Brain microvascular endothelial cell (primary cell): Measurements from ENCODE around the gene ITIH4.

Source experiments
- DNase-seq: peaks from one replicate; pipeline ENCODE4 v3.0.0-alpha.2; 2020
- H3K27ac ChIP-seq: fragments of 250-450 bp; sonication (Bioruptor Pico); 2 replicates; pipeline ENCODE4 v1.5.1; 2020; ENCODE audit warnings: mild to moderate bottlenecking, moderate library complexity
- H3K27me3 ChIP-seq: fragments of 250-450 bp; sonication (Bioruptor Pico); replicated peaks from 2 replicates; pipeline ENCODE4 v1.5.1; 2020; ENCODE audit warnings: mild to moderate bottlenecking
- H3K36me3 ChIP-seq: fragments of 250-450 bp; sonication (Bioruptor Pico); replicated peaks from 2 replicates; pipeline ENCODE4 v1.5.1; 2020; ENCODE audit warnings: mild to moderate bottlenecking
- H3K4me3 ChIP-seq: 2 replicates; pipeline ENCODE4 v1.5.1; 2011; ENCODE audit warnings: low read depth, mild to moderate bottlenecking, control low read depth, low read length, moderate library complexity
- CTCF ChIP-seq: IDR thresholded peaks from 2 replicates; pipeline ENCODE4 v1.5.1; 2011; ENCODE audit warnings: low read depth, mild to moderate bottlenecking, moderate library complexity, low read length, control low read depth, inconsistent platforms; ENCODE audit errors: missing control alignments
- in situ Hi-C: cut with HindIII; loops from 2 replicates; pipeline ENCODE4 v1.10.0; 2017; ENCODE audit warnings: low sequenced_read_pairs, low pct_ligation_motif_present

ITIH4 gene

GRCh38 chr3:52789746-52790040 lies 40.8 kb downstream of the ITIH4 start:
- Histone ChIP-seq H3K27me3 (no peaks in the 10 kb centered on the region), H3K4me3 (no peak overlapping the region), H3K36me3 (no peaks in the 10 kb centered on the region), H3K27ac (no peak overlapping the region)
- in situ Hi-C loops: no loop called here
- DNase-seq: no peak
- TF ChIP-seq CTCF: no peak

- no peak for DNase-seq
- TF ChIP-seq CTCF: no peak
- no peaks in the 10 kb centered on the region for H3K27me3 ChIP-seq
- no peaks in the 10 kb centered on the region for H3K36me3 ChIP-seq
- in situ Hi-C loops: no loop called here
- H3K4me3 ChIP-seq: no peak overlapping the region
- no peak overlapping the region for H3K27ac ChIP-seq
Observed at GRCh38 chr3:52788890-52789745, 41.4 kb downstream of the ITIH4 start.

- Histone ChIP-seq H3K36me3 (no peaks in the 10 kb centered on the region), H3K27me3 (no peaks in the 10 kb centered on the region), H3K4me3 (no peak overlapping the region), H3K27ac (no peak overlapping the region)
- peak; percentile 16 for TF ChIP-seq CTCF
- DNase-seq: no peak
- in situ Hi-C loops: no loop called here
Observed at GRCh38 chr3:52787672-52788625, 42.5 kb downstream of the ITIH4 start.

- H3K27ac ChIP-seq: no peak overlapping the region
- in situ Hi-C loops: no loop called here
- no peak overlapping the region for H3K4me3 ChIP-seq
- no peaks in the 10 kb centered on the region for H3K27me3 ChIP-seq
- no peak for DNase-seq
- TF ChIP-seq CTCF: no peak
- H3K36me3 ChIP-seq: no peaks in the 10 kb centered on the region
Observed at GRCh38 chr3:52787246-52787645, 43.2 kb downstream of the ITIH4 start.

- in situ Hi-C loops: no loop called here
- TF ChIP-seq CTCF: no peak
- no peak for DNase-seq
- H3K36me3 ChIP-seq: no peaks in the 10 kb centered on the region
- H3K27me3 ChIP-seq: peaks cover 4% of the 10 kb centered on the region
- H3K27ac ChIP-seq: no peak overlapping the region
- no peak overlapping the region for H3K4me3 ChIP-seq
Observed at GRCh38 chr3:52786330-52787215, 43.9 kb downstream of the ITIH4 start.
